Panc1 (cell line): ENCODE results near the gene WDR20.

Experiments used
- CTCF ChIP-seq: fragments of 450-650 bp; IDR thresholded peaks from 2 replicates; pipeline ENCODE4 v1.5.1; 2017; ENCODE audit warnings: mild to moderate bottlenecking
- POLR2AphosphoS5 ChIP-seq: IDR thresholded peaks from 2 replicates; pipeline ENCODE4 v1.6.1; 2012; ENCODE audit warnings: mild to moderate bottlenecking, low read depth, low read length, moderate library complexity
- REST ChIP-seq, 2 experiments: IDR thresholded peaks; 2 replicates each; pipeline ENCODE4 v1.6.1; 2011 to 2012; ENCODE audit warnings: low read depth in 2 of 2, control low read depth in 1 of 2, low read length in 1 of 2, mild to moderate bottlenecking in 1 of 2, moderate library complexity in 1 of 2; ENCODE audit not compliant: insufficient read depth in 1 of 2
- SIN3A ChIP-seq: IDR thresholded peaks from 2 replicates; pipeline ENCODE4 v1.6.1; 2012; ENCODE audit warnings: low read depth, mild to moderate bottlenecking, low read length, moderate library complexity, borderline replicate concordance; ENCODE audit not compliant: insufficient read depth
- TCF7L2 ChIP-seq: IDR thresholded peaks from 2 replicates; pipeline ENCODE4 v1.6.1; 2011; ENCODE audit warnings: mild to moderate bottlenecking, low read depth, low read length, inconsistent platforms

GRCh38 chr14:102117852-102118251 lies 21.8 kb upstream of the WDR20 start:
- TF ChIP-seq POLR2AphosphoS5 (no peak), TCF7L2 (no peak), CTCF (no peak), REST (IDR thresholded peaks at IDR 0.05; ENCODE audit: insufficient read depth in 1 of 2, low read depth in 2 of 2, low read length in 1 of 2) (no peak), SIN3A (no peak)
